ENCODE measurements around the gene DGKG.

DNA sequence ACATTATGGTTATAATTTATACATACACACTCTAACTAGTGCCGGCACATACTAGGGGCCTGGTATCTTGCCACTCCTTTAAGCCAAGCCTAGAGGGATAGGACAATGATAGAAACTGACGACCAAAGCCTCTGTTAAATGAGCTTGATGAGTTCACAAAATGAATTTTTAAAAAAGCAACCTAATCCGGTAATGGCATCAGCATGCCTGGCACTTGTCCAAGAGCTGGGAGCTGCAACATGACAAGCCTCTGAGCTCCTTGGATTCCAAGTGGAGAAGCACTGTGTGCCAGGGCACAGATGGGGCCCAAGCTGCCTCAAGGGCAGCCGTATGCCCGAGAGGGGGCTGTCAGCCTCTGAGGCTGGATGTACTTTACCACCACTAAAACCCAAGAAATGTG, 262.9 kb downstream of the DGKG start:
- TF ChIP-seq, protein P1, sequence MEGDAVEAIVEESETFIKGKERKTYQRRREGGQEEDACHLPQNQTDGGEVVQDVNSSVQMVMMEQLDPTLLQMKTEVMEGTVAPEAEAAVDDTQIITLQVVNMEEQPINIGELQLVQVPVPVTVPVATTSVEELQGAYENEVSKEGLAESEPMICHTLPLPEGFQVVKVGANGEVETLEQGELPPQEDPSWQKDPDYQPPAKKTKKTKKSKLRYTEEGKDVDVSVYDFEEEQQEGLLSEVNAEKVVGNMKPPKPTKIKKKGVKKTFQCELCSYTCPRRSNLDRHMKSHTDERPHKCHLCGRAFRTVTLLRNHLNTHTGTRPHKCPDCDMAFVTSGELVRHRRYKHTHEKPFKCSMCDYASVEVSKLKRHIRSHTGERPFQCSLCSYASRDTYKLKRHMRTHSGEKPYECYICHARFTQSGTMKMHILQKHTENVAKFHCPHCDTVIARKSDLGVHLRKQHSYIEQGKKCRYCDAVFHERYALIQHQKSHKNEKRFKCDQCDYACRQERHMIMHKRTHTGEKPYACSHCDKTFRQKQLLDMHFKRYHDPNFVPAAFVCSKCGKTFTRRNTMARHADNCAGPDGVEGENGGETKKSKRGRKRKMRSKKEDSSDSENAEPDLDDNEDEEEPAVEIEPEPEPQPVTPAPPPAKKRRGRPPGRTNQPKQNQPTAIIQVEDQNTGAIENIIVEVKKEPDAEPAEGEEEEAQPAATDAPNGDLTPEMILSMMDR (IDR thresholded peaks at IDR 0.05) = no peak
- TF ChIP-seq POLR2A (IDR thresholded peaks at IDR 0.05) = no peak
- TF ChIP-seq EP300 (IDR thresholded peaks at IDR 0.05) = no peak
- TF ChIP-seq POLR2AphosphoS5 (IDR thresholded peaks at IDR 0.05) = no peak
